Measurements from ENCODE around the gene SNX11.
"Not testable (repeated sequence)": the region's sequence is repeated elsewhere in the genome, so short reads cannot be mapped to it uniquely, and the experiment has no call there.

SNX11 gene

DNA sequence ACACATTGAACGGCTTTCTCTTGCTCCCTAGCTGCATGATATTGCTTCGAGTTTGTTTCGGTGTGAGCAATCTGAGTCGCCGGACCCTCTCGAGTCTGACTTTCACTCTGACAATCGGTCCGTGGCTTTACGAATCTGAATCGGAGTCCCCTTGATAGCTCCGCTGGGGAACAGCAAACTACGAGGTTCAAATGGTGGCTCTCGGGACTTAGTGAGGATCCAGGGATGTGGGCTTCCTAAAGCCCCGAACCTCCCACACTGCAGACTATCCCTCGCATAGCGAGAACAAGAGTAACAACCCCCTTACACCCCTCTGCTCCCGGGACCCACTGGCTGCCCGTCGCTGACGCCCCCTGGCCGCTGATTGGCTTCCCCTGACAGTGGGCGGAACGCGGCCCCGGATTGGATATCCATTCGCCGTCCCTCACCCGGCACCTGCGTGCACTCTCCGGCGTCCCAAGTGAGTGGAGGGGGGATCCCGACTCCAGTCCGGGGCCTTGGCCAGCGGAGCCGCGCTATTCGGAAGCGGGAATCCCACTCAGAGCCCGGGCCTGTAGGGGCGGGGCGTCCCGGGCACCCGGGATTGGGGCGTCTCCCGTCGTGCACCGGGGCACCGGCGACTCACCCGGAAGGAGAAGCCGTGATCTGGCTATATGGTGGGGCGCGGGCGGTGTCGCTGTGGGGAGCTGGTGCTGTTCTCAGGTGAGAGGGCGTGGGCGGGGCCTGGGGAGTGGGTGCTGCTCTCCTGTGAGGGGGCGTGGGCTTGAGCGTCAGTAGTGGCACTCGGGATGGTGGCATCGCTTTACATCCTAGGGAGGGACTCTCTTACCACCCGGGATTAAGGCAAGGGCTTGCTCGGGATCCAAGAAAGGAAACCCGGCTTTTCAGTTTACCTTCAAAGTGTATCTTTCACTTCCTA, at the start of gene SNX11:
SNX11 (plus strand) TSS at position 630 of the 919 bp plus-strand sequence. CDS start 4,278 bp downstream, outside the sequence.
- DNase-seq (ENCODE audit: low read depth, low spot score) = peak; percentile 76

DNA sequence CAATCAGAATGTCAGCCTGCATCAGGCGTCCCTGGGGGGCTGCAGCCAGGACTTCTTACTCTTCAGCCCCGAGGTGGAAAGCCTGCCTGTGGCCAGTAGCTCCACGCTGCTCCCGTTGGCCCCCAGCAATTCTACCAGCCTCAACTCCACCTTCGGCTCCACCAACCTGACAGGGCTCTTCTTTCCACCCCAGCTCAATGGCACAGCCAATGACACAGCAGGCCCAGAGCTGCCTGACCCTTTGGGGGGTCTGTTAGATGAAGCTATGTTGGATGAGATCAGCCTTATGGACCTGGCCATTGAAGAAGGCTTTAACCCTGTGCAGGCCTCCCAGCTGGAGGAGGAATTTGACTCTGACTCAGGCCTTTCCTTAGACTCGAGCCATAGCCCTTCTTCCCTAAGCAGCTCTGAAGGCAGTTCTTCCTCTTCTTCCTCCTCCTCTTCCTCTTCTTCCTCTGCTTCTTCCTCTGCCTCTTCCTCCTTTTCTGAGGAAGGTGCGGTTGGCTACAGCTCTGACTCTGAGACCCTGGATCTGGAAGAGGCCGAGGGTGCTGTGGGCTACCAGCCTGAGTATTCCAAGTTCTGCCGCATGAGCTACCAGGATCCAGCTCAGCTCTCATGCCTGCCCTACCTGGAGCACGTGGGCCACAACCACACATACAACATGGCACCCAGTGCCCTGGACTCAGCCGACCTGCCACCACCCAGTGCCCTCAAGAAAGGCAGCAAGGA, 49.0 kb upstream of the SNX11 start:
- no peak for DNase-seq (ENCODE audit: low read depth, low spot score)

GRCh38 chr17:48059125-48059668, 48.4 kb upstream of the SNX11 start:
- no peak for DNase-seq (ENCODE audit: low read depth, low spot score)

GRCh38 chr17:48060249-48060648, 47.3 kb upstream of the SNX11 start:
- DNase-seq (ENCODE audit: low read depth, low spot score) = no peak

DNA sequence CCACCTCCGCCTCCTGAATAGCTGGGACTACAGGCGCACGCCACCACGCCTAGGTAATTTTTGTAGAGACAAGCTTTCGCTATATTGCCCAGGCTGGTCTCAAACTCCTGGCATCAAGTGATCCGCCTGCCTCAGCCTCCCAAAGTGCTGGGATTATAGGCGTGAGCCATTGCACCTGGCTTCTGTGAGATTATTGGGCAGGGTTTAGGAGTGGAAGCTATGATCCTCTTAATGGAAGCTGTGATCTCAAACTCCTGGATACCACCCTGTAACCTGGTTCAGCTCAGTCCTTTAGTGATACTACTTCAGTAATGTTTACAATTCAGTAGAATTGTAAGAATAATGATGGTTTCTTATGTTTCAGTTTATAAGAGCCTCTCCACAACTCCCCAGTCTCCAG, 45.3 kb upstream of the SNX11 start:
- no peak for DNase-seq (ENCODE audit: low read depth, low spot score)

DNA sequence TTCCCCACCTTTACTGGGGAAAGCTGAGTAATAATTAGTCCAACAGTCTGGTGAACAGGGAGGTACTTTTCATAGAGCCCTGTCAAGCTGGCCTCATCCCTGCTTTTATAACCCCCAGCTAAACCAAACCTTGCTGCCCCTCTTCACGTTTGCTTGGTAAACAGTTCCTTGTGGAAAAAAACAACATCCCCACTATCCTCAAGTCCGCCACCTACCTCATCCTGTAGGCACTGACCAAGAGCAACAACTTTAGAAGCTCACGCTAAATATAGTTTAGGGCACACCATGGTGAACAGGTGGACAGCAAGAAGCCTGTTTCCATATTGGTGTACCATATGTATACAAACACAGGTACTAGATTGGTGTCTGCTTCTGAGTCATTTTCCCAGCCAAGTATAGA, 42.9 kb upstream of the SNX11 start:
- DNase-seq (ENCODE audit: low read depth, low spot score) = no peak

- no peak for DNase-seq (ENCODE audit: low read depth, low spot score)
Measured at GRCh38 chr17:48066192-48066591, 41.4 kb upstream of the SNX11 start.

- no peak for DNase-seq (ENCODE audit: low read depth, low spot score)
Measured at GRCh38 chr17:48066656-48067055, 40.9 kb upstream of the SNX11 start.

GRCh38 chr17:48067245-48067644, 40.3 kb upstream of the SNX11 start:
- no peak for DNase-seq (ENCODE audit: low read depth, low spot score)

DNA sequence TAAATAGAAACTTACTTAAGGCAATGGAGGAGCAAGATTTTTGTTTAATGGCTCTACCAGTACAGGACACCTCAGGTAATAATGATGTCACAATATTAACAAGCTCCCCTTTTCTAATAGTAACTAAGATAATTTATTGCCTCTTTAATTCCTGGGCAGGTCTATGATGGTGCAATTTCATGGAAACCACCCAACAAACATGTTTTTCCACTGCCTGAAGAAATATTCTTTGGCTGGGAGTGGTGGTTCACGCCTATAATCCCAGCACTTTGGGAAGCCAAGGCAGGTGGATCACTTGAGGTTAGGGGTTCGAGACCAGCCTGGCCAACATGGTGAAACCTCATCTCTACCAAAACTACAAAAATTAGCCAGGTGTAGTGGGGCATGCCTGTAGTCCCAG, 39.8 kb upstream of the SNX11 start:
- not testable (repeated sequence) for DNase-seq (ENCODE audit: low read depth, low spot score)

DNA sequence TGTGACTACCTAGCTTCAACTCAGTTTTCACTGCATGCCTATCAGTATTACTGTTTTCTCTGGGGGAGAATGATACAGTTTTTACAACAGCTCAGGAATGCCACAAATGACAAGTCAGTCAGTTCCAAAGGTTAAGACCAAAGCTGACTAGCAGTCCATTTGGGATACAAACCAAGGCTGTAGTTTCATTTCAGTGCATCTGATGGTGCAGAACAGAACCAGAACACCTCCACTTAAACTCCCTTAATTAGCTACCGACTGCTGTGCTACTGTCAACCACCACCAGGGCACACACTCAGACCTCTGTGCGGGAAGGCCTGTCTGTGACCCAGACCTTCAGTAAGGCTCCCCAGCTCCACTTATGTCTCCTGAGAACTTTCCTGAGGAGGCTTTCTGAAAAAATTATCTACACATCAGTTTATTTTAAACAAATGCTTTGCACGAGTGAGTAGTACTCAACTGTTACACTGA, 39.0 kb upstream of the SNX11 start:
- DNase-seq (ENCODE audit: low read depth, low spot score) = no peak

GRCh38 chr17:48070195-48070594, 37.4 kb upstream of the SNX11 start:
- no peak for DNase-seq (ENCODE audit: low read depth, low spot score)

- no peak for DNase-seq (ENCODE audit: low read depth, low spot score)
Measured at GRCh38 chr17:48071654-48072053, 35.9 kb upstream of the SNX11 start.

DNA sequence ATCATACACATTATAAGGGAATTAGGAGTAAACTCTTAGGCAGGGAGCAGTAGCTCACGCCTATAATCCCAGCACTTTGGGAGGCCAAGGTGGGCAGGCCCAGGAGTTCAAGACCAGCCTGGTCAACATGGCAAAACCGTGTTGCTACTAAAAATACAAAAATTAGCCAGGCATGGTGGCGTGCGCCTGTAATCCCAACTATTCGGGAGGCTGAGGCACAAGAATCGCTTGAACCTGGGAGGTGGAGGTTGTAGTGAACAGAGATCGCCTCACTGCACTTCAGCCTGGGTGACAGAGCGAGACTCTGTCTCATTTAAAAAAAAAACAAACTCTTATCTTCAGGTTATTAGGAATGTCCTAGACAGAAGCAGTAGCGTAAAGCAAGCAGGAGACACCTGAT, 34.8 kb upstream of the SNX11 start:
- not testable (repeated sequence) for DNase-seq (ENCODE audit: low read depth, low spot score)

DNA sequence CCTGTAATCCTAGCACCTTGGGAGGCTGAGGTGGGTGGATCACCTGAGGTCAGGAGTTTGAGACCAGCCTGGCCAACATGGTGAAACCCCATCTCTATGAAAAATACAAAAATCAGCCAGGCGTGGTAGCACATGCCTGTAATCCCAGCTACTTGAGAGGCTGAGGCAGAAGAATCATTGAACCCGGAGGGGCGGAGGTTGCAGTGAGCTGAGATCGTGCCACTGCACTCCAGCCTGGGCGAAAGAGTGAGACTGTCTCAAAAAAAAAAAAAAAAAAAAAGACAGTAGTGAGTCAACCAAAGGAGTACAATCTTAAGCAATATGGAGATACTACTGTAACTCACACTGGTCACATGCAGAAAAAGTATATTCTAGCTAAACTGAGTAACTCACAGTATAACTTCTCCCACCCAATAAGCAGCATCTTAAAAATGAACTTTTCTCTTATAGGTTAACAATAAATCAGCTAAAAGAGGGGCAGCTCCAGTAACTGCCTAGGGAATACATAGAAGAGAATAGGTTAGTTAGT, 33.9 kb upstream of the SNX11 start:
- not testable (repeated sequence) for DNase-seq (ENCODE audit: low read depth, low spot score)

DNA sequence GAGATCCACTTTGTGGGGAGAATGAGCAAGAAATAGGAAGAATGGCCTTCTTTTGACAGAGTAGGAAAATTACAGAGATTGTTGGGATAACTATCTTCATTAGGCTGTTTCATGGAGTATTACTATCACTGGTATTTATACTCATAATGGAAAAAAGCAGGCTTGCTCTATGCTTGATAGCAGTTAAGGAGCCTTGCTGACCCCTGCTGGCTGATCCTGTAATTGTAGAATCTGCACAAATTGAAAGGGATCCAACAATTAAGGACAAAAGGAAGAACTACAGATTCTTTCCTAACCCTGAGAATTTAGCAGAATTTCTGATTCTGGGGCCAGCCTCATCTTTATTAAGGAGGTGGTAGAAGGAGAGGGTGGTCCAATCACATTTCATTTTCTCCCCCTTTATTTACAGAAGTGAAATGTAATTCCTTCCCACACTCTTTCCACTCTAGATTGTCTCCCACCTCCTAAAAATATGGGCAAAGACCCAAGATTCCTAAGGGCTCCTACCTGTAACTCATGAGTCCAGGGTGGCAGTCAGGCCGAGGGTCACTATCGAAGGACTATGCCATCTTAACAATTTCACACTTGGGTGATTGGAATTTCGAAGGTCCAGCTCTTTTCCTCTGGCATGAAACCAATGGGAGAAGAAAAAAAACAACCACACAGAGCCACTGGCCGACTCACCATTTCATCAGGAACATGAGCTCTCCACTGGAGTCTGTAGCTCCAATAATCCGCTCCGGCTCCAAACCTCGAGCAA, 33.1 kb upstream of the SNX11 start:
- no peak for DNase-seq (ENCODE audit: low read depth, low spot score)

DNA sequence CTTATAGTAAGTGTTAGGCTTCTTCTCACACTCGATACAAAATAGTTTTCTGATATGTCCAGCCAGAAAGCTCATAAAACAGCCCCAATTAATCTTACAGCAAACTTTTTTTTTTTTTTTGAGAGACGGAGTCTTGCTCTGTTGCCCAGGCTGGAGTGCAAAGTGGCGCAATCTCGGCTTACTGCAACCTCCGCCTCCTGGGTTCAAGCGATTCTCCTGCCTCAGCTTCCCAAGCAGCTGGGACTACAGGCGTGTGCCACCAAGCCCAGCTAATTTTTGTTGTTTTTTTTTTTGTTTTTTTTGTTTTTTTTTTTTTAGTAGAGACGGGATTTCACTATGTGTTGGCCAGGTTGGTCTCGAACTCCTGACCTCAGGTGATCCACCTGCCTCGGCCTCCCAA, 30.4 kb upstream of the SNX11 start:
- not testable (repeated sequence) for DNase-seq (ENCODE audit: low read depth, low spot score)

- no peak for DNase-seq (ENCODE audit: low read depth, low spot score)
Measured at GRCh38 chr17:48081858-48082257, 25.7 kb upstream of the SNX11 start.

- no peak for DNase-seq (ENCODE audit: low read depth, low spot score)
Measured at GRCh38 chr17:48084932-48085331, 22.6 kb upstream of the SNX11 start.

DNA sequence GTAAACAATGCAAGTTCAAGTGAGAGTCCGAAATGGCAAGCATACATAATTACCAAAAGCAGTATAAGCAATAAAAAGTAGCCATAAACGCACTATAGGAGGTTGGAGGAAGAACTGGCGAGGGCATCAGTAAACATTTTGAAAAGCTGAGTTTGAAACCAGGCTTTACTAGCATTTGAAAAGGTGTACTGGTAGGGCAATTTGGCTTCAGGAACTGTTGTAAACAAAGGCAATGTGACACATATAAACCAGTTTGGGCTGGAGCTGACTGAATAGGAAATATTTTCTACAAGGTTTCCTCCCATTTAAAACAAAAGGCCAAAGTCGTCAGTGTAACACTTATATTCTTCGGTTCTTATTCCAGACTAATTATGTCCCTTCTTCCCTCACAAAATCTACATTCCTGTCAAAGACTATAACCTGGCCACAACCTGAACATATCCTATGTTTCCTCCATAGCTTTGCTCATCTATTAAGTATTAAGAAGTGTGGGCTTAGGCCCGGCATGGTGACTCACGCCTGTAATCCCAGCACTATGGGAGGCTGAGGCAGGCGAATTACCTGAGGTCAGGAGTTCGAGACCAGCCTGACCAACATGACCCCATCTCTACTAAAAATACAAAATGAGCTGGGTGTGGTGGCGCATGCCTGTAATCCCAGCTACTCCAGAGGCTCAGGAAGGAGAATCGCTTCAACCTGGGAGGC, 14.1 kb upstream of the SNX11 start:
- no peak for DNase-seq (ENCODE audit: low read depth, low spot score)

- no peak for DNase-seq (ENCODE audit: low read depth, low spot score)
Measured at GRCh38 chr17:48095611-48096010, 12.0 kb upstream of the SNX11 start.

All from iPS DF 19.7 (cell line).